MM.1S (cell line): ENCODE measurements around the gene FBXL17.

ENCODE experiments used
- DNase-seq: peaks from one replicate; pipeline ENCODE4 v3.0.0-alpha.2; 2015
- H2AFZ ChIP-seq: fragments of 300-600 bp; sonication (generic); 2 replicates; pipeline ENCODE4 v1.6.0; 2016; ENCODE audit warnings: antibody characterized with exemption, low read length
- H3F3A ChIP-seq: fragments of 300-600 bp; sonication (generic); 2 replicates; pipeline ENCODE4 v1.6.1; 2016; ENCODE audit warnings: mild to moderate bottlenecking, antibody characterized with exemption, low read length, moderate library complexity, mixed read lengths; ENCODE audit not compliant: insufficient read depth
- H3K27ac ChIP-seq: fragments of 300-600 bp; sonication (generic); 2 replicates; pipeline ENCODE4 v1.5.1; 2016; ENCODE audit warnings: mild to moderate bottlenecking, low read length
- H3K27me3 ChIP-seq: fragments of 300-600 bp; sonication (generic); replicated peaks from 2 replicates; pipeline ENCODE4 v1.6.0; 2016; ENCODE audit warnings: low read length; ENCODE audit not compliant: insufficient read depth
- H3K36me3 ChIP-seq: fragments of 300-600 bp; sonication (generic); replicated peaks from 2 replicates; pipeline ENCODE4 v1.6.1; 2016; ENCODE audit warnings: mild to moderate bottlenecking, low read length, mixed read lengths; ENCODE audit not compliant: insufficient read depth
- H3K4me1 ChIP-seq: fragments of 300-600 bp; sonication (generic); 2 replicates; pipeline ENCODE4 v1.6.1; 2016; ENCODE audit warnings: low read length, mixed read lengths
- H3K4me2 ChIP-seq: fragments of 300-600 bp; sonication (generic); 2 replicates; pipeline ENCODE4 v1.6.0; 2016; ENCODE audit warnings: low read depth, low read length
- H3K4me3 ChIP-seq: fragments of 300-600 bp; sonication (generic); 2 replicates; pipeline ENCODE4 v1.5.1; 2016; ENCODE audit warnings: low read length, mixed read lengths
- H3K79me2 ChIP-seq: fragments of 300-600 bp; sonication (generic); 2 replicates; pipeline ENCODE4 v1.6.1; 2016; ENCODE audit warnings: mixed run types, low read length, mixed read lengths
- H3K9ac ChIP-seq: fragments of 300-600 bp; sonication (generic); 2 replicates; pipeline ENCODE4 v1.6.1; 2016; ENCODE audit warnings: low read length, mixed read lengths
- H3K9me2 ChIP-seq: fragments of 300-600 bp; sonication (generic); replicated peaks from 2 replicates; pipeline ENCODE4 v1.6.1; 2016; ENCODE audit warnings: mild to moderate bottlenecking, low read length, mixed read lengths; ENCODE audit not compliant: insufficient read depth
- H3K9me3 ChIP-seq: fragments of 300-600 bp; sonication (generic); replicated peaks from 2 replicates; pipeline ENCODE4 v1.6.1; 2016; ENCODE audit warnings: mild to moderate bottlenecking, low read length, mixed read lengths; ENCODE audit not compliant: insufficient read depth
- H4K20me1 ChIP-seq: fragments of 300-600 bp; sonication (generic); 2 replicates; pipeline ENCODE4 v1.6.1; 2016; ENCODE audit warnings: mild to moderate bottlenecking, low read length, moderate library complexity, mixed read lengths; ENCODE audit not compliant: insufficient read depth
- CTCF ChIP-seq: fragments of 300-600 bp; sonication (generic); IDR thresholded peaks from 2 replicates; pipeline ENCODE4 v1.5.1; 2016; ENCODE audit warnings: antibody characterized with exemption, low read length, mixed read lengths
- EZH2 ChIP-seq: fragments of 300-600 bp; sonication (generic); optimal IDR thresholded peaks from 2 replicates; pipeline ENCODE3; 2017; ENCODE audit warnings: low read depth, mild to moderate bottlenecking, antibody characterized with exemption, low read length, mixed read lengths
- EZH2phosphoT487 ChIP-seq: fragments of 300-600 bp; sonication (generic); IDR thresholded peaks from 2 replicates; pipeline ENCODE4 v1.6.1; 2018; ENCODE audit warnings: antibody characterized with exemption, low read length

The FBXL17 gene

DNA sequence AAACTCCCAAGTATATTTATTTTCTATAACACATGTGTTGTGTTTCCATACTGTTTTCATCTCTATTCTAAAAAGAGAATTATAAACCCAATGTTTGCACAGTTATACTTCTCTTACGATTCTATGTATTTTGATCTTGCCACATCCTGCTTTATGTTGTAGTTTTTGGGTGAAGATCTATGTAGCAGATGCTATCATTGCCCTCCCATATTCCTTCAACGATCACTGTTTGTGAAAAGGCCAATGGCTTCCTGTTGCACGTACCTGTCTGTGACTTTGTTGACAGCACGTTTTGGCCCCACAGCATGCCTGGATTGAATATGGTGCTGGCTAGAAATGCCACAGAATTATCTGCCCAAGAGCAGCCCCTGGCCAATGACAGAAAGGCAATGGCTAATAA lies 456.7 kb downstream of the FBXL17 start:
- TF ChIP-seq EZH2 (no peak), EZH2phosphoT487 (no peak), CTCF (no peak)
- Histone ChIP-seq H3K4me1 (no peaks in the 10 kb centered on the region), H3K79me2 (no peaks in the 10 kb centered on the region), H4K20me1 (no peaks in the 10 kb centered on the region), H2AFZ (no peak overlapping the region), H3K9me3 (no peaks in the 10 kb centered on the region), H3F3A (no peaks in the 10 kb centered on the region), H3K9ac (no peak overlapping the region), H3K27ac (no peak overlapping the region), H3K9me2 (no peaks in the 10 kb centered on the region), H3K36me3 (no peaks in the 10 kb centered on the region), H3K27me3 (no peaks in the 10 kb centered on the region), H3K4me2 (no peak overlapping the region), H3K4me3 (no peak overlapping the region)
- no peak for DNase-seq

DNA sequence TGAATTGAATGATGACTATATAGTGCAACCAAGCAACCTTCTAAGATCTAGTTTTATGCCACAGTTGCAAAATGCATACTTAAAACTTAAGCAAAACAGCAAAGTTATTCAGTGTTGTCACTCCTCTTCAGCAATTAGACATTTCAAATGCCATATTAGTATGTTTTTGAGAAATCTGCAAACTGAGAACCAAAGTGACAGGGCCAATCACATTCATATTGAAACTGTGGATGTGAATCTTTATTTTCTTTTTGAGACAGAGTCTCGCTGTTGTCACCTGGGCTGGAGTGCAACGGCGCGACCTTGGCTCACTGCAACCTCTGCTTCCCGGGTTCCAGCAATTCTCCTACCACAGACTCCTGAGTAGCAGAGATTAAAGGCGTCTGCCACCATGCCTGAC lies 461.9 kb downstream of the FBXL17 start:
- Histone ChIP-seq H2AFZ (no peak overlapping the region), H3K36me3 (no peaks in the 10 kb centered on the region), H3K9me3 (no peaks in the 10 kb centered on the region), H3K27me3 (no peaks in the 10 kb centered on the region), H3F3A (no peaks in the 10 kb centered on the region), H3K9ac (no peak overlapping the region), H3K4me1 (no peaks in the 10 kb centered on the region), H3K4me3 (no peak overlapping the region), H3K79me2 (no peaks in the 10 kb centered on the region), H4K20me1 (no peaks in the 10 kb centered on the region), H3K27ac (no peak overlapping the region), H3K4me2 (no peak overlapping the region), H3K9me2 (no peaks in the 10 kb centered on the region)
- no peak for DNase-seq
- TF ChIP-seq CTCF (no peak), EZH2phosphoT487 (no peak), EZH2 (no peak)

- H3K4me1 ChIP-seq: no peaks in the 10 kb centered on the region
- no peak overlapping the region for H3K4me3 ChIP-seq
- H3K9ac ChIP-seq: no peak overlapping the region
- H3K4me2 ChIP-seq: no peak overlapping the region
- H3K79me2 ChIP-seq: no peaks in the 10 kb centered on the region
- no peak overlapping the region for H2AFZ ChIP-seq
- DNase-seq: no peak
- H3K9me3 ChIP-seq: no peaks in the 10 kb centered on the region
- no peak overlapping the region for H3K27ac ChIP-seq
- H4K20me1 ChIP-seq: no peaks in the 10 kb centered on the region
- no peaks in the 10 kb centered on the region for H3K9me2 ChIP-seq
- TF ChIP-seq EZH2 (no peak), EZH2phosphoT487 (no peak), CTCF (no peak)
- H3F3A ChIP-seq: no peaks in the 10 kb centered on the region
- H3K36me3 ChIP-seq: no peaks in the 10 kb centered on the region
- no peaks in the 10 kb centered on the region for H3K27me3 ChIP-seq
Measured at GRCh38 chr5:107919361-107919760, 462.5 kb downstream of the FBXL17 start.
